Stimulated activated CD4-positive, alpha-beta T cell treated with anti-CD3 and anti-CD28 coated beads, Interleukin-1b, Interleukin-23, amount 100 ng/mL, for 1 hour (primary cell): ENCODE data around the gene LETM1.

Source experiments
- DNase-seq, 2 donors: peaks; one replicate each; pipeline ENCODE4 v3.0.0-alpha.2; 2020; ENCODE audit warnings: low read depth in 2 of 2

LETM1 gene

DNA sequence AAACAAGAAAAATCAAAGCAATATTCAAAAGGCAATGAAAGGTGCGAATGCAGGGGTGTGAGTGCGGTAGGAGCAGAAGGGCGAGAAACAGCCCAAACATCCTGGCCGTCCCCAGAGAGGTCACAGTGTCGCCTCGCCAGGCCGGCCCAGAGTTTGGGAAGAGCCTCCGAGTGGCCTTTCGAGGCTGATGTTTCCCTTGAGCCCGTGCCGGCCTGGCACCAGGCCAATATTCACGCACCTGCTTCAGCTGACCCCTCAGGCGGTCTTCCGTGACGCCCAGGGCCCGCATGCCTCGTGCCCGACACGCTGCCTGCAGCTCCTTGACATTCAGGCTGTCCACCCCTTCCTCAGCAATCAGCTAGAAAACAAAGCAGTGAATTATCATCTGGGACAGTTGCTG, 30.6 kb downstream of the LETM1 start:
- DNase-seq: no peak

GRCh38 chr4:1824746-1825145, 31.2 kb downstream of the LETM1 start:
- no peak for DNase-seq

- DNase-seq: no peak
Measured at GRCh38 chr4:1823545-1823932, 32.4 kb downstream of the LETM1 start.

GRCh38 chr4:1822568-1823544, 33.1 kb downstream of the LETM1 start:
- no peak for DNase-seq

- no peak for DNase-seq
Measured at GRCh38 chr4:1821679-1822567, 34.0 kb downstream of the LETM1 start.

- DNase-seq: no peak
Measured at GRCh38 chr4:1819816-1820215, 36.1 kb downstream of the LETM1 start.

GRCh38 chr4:1819284-1819683, 36.7 kb downstream of the LETM1 start:
- no peak for DNase-seq

GRCh38 chr4:1815997-1816860, 39.7 kb downstream of the LETM1 start:
- DNase-seq: no peak

DNA sequence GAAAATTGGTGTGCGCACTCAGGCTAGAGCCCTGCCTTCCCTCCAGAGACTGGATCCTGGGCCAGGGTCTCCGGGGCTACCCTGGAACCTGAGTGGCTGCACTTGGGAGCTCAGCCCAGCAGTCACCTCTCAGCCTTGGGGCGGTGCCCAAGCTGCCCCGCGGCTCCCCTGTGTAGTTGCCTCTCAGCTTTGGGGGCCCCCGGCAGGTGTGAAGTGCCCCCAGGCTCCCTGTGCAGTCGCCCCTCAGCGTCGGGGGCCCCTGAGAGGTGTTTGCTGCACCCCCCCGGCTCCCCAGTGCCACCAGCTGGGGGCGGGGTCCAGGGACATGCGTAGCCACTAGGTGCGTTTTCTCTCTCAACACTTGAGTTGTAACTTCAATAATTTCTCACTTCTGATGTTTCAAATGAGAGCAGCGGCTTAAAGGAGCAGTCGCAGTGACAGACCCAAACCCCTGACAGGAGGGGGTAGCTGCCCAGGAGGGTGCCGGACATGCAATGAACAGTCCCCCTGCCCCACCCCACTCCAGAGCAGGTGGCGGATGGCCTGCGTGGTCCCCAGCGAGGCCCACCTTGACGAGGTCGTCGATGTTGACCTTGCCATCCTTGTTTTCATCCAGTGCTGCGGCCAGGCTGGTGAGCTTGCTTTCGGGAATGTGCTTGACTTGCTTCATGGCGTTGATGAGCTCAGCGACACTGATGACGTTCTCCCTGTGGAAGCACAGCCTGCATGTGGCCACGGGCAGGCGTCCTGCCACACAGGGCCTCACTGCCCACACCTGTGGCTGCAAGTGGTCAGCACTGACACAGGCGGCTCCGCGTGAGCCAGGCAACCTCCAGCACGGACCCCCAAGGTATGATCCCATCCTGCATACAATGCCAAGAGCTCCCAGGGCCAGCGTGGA, 40.6 kb downstream of the LETM1 start:
- DNase-seq: no peak

DNA sequence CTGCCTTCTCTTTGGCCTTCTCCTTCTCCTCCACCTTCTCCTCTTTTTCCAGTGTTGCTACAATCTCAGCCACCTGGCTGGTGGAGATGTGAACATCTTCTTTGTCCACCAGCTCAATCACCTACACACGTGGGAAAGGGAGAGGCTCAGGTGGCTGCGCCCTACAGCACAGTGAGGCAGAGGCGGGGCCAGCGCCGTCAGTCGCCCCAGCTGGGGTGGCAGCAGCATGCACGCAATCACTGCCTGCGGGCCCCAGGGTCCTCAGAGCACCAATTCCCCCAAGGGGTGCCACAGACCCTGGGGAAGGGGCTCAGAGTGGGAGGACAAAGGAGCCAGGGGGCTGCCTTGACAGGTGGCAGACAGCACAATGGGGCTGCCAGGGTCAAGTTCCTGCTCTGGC, 41.5 kb downstream of the LETM1 start:
- no peak for DNase-seq

DNA sequence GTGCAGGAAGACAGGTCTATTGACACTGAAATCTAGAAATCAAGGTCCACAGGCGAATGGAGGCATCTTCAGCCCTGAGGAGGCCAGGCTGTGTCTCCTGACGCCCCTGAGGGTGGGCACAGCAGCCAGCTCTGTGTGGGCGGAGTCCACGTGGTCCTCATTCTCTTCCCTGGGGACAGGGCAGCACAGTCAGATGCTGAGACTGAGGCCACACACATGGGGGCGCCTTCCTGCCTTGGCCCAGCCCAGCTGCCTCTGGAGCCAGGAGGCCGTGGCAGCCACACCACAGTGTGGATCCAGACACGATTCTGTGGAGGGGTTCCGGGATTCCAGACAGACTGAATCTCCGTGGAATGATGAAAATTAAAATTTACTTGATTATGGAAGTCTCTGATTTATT, 42.0 kb downstream of the LETM1 start:
- no peak for DNase-seq

GRCh38 chr4:1813231-1813630, 42.7 kb downstream of the LETM1 start:
- no peak for DNase-seq

- no peak for DNase-seq
Measured at GRCh38 chr4:1812720-1813119, 43.2 kb downstream of the LETM1 start.

DNA sequence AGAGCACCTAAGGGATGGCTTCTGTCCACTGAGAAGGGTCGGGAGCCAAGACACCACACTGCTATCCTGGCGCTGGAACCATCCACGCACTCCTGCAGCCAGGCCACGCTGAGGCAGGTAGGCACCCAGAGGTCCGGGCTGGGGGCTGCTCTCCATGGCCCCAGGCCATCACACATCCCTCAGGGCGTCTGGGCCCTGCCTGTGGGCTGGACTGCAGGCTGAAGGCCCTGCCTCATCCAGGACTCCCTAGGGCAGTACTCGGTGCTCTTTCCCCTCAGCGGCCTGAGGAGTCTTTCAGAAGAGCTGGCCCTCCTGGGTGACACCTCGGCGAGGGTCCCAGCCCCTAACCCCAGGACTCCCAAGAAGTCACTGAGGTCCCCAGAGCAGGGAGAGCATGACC, 45.2 kb downstream of the LETM1 start:
- DNase-seq: no peak

DNA sequence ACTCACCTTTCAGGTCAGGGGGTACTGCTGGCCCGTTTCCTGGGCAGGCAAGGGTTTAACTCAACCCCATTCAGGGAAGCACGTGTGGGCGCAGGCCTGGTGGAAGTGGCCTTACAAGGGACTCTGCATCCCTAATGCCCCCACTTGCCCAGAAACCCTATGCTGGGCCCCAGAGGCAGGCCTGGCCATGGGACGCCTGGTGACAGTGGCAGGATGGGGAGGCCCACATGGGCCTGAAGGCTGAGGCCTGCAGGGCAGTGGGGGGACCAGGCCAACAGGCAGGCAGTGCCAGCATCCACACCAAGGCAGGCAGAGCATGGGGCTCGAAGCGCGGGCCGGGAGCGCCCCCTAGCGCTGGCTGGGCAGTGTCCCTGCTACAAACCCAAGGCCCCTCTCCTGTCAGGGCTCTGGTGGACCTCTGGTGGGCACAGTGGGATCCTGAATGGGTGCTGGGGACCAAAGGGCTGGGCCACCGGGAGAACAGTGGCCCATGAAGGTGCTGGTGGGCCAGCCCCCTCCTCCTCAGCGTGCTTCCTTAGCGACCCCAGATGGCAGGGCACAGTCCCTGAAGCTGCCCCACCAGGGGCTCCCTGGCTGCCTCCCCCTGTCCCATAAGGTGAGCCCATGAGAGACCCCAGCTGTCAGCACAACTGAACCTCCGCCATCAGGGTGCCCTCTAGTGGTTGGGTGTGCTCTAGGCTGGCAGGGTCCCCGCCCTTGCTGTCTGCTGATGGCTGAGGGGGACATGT, 46.0 kb downstream of the LETM1 start:
- peak; percentile 13 to 46 for DNase-seq

DNA sequence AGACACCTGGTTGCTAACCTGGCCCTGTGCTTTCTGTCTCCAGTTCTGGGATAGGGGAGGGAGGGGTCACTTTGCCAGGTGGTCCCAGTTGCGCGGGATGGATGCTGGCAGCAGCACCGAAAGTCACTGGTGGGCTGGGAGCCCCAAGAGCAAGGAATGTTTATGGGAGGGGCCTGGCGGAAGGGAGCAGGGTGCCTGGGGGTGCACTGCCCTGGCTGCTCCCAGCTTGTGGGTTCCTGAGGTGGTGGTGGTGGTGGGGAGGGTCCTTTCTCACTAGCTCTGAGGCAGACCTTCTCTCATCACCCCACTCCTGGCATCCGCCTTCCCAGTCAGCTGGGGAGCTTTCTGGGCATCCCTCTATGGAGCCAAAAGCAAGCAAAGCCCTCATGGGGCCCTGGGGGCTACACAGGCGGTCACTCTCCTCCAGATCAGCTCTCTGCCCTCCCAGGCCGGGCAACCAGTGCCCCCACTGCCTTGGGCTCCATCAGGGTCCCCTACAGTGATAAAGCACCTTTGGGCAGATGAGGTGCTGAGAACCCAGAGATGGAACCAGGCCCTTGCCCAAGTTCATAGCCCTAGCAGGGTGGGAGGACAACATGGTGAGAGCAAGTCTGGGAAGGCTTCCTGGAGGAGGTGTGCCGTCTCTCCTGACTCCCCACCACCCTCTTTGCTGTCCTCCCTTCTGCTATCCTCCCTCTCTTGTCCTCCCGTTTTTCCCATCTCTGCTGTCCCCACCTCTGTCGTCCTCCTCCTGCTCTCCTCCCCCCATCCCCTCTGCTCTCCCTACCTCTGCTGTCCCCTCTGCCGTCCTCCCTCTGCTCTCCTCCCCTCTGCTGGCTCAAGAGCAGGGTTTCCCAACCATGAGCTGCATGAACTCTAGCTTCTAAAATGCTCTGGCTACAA, 46.9 kb downstream of the LETM1 start:
- DNase-seq: no peak

GRCh38 chr4:1808396-1808795, 47.6 kb downstream of the LETM1 start:
- no peak for DNase-seq

- DNase-seq: no peak
Measured at GRCh38 chr4:1807332-1807777, 48.6 kb downstream of the LETM1 start.
